Activated CD4-positive, alpha-beta memory T cell treated with anti-CD3 and anti-CD28 coated beads for 36 hours (primary cell): ENCODE data around the gene CTAGE8. TPM values are rescaled to one million over a fixed set of nuclear protein-coding genes. Genes with fewer than 3 reads are reported as not detected.

Experiments
- total RNA-seq, 2 experiments: library from RNA; stranded (reverse); gene quantifications; one replicate each; pipeline ENCODE4 v1.2.3, GENCODE V29; 2021

CTAGE8 gene
- total RNA-seq, 2 experiments from 2014 or later: 1.7 to 1.8 TPM

Other genes starting within 250 kb of the CTAGE8 start
- gene OR2A5, start 220.3 kb downstream of the CTAGE8 start, total RNA-seq: not detected
- not detected for gene OR2A25, start 199.5 kb downstream of the CTAGE8 start, total RNA-seq
- not detected for gene OR2A12, start 183.0 kb downstream of the CTAGE8 start, total RNA-seq
- gene OR2A2, start 159.7 kb downstream of the CTAGE8 start, total RNA-seq: not detected
- not detected for gene OR2A14, start 146.1 kb downstream of the CTAGE8 start, total RNA-seq
- gene CTAGE4, start 85.8 kb downstream of the CTAGE8 start, total RNA-seq: 1 to 10 TPM; 3.1 to 3.6 TPM
- 1 to 10 TPM; 8.8 to 9.6 TPM for gene ARHGEF35, start 73.5 kb downstream of the CTAGE8 start, total RNA-seq
- gene OR2A42, start 29.7 kb downstream of the CTAGE8 start, total RNA-seq: not detected
- 1 to 10 TPM; 2.0 to 2.2 TPM for gene OR2A7, start 4.5 kb downstream of the CTAGE8 start, total RNA-seq
- not detected for gene OR2A1, start 43.1 kb upstream of the CTAGE8 start, total RNA-seq
- 10 to 100 TPM; 17.0 to 17.2 TPM for gene ARHGEF5, start 86.1 kb upstream of the CTAGE8 start, total RNA-seq
- not detected for gene NOBOX, start 134.4 kb upstream of the CTAGE8 start, total RNA-seq